Natural killer cell (primary cell): ENCODE data around the gene MEIOSIN. TPM values are rescaled to one million over a fixed set of nuclear protein-coding genes. Genes with fewer than 3 reads are reported as not detected.

Source experiments
- ATAC-seq, 3 donors: fragments of 150-1000 bp in 2 of 3; fragments of 200-7000 bp in 1 of 3; cut with Tn5 transposase; 1 replicate in 1 of 3; 2 replicates in 2 of 3; pipeline ENCODE4 v1.10.0; 2021; ENCODE audit warnings: mild to moderate bottlenecking in 2 of 3, moderate library complexity in 2 of 3
- DNase-seq, 2 donors: peaks; one replicate each; pipeline versions ENCODE4 v3.0.0 to v3.0.0-alpha.2; 2013 to 2021; ENCODE audit warnings: mixed read lengths in 1 of 2
- H3K27ac ChIP-seq: one replicate; pipeline ENCODE4 v1.5.1; 2013; ENCODE audit warnings: mild to moderate bottlenecking, low read length
- H3K27me3 ChIP-seq: one replicate; pipeline ENCODE4 v1.6.1; 2013; ENCODE audit warnings: low read length; ENCODE audit not compliant: control insufficient read depth, insufficient read depth
- H3K36me3 ChIP-seq: one replicate; pipeline ENCODE4 v1.6.1; 2013; ENCODE audit warnings: low read length; ENCODE audit not compliant: control insufficient read depth, insufficient read depth
- H3K4me1 ChIP-seq: one replicate; pipeline ENCODE4 v1.6.1; 2013; ENCODE audit warnings: low read length; ENCODE audit not compliant: control insufficient read depth, insufficient read depth
- H3K4me3 ChIP-seq: one replicate; pipeline ENCODE4 v1.5.1; 2013; ENCODE audit warnings: low read length
- H3K9me3 ChIP-seq: one replicate; pipeline ENCODE4 v1.6.1; 2013; ENCODE audit warnings: low read length; ENCODE audit not compliant: control insufficient read depth, insufficient read depth
- H3K27ac Mint-ChIP-seq, 2 donors: one replicate each; pipeline ENCODE4 v1.8.0; 2022; ENCODE audit warnings: mild to moderate bottlenecking in 2 of 2, mixed read lengths in 2 of 2, moderate library complexity in 1 of 2
- H3K27me3 Mint-ChIP-seq, 2 donors: one replicate each; pipeline ENCODE4 v1.8.0; 2022; ENCODE audit warnings: low read depth in 2 of 2, mixed read lengths in 2 of 2
- H3K36me3 Mint-ChIP-seq: one replicate; pipeline ENCODE4 v1.8.0; 2022; ENCODE audit warnings: mixed read lengths
- H3K4me1 Mint-ChIP-seq, 2 donors: one replicate each; pipeline ENCODE4 v1.8.0; 2022; ENCODE audit warnings: mixed read lengths in 2 of 2
- H3K4me3 Mint-ChIP-seq: one replicate; pipeline ENCODE4 v1.8.0; 2022; ENCODE audit warnings: mild to moderate bottlenecking, moderate library complexity, mixed read lengths
- H3K9me3 Mint-ChIP-seq, 2 donors: one replicate each; pipeline ENCODE4 v1.8.0; 2022; ENCODE audit warnings: mixed read lengths in 2 of 2
- CTCF ChIP-seq: fragments of 200-600 bp; IDR thresholded peaks from one replicate; pipeline ENCODE4 v1.8.0; 2022; ENCODE audit warnings: antibody characterized with exemption
- WGBS: methylation state at CpG from one replicate; pipeline ENCODE4 v1.1.7; 2013; ENCODE audit warnings: missing lambda C conversion rate; ENCODE audit not compliant: insufficient coverage; 5-methylcytosine and 5-hydroxymethylcytosine counted together
- intact Hi-C: fragments of 100-400 bp; cut with micrococcal nuclease; formaldehyde crosslinking; loops from one replicate; pipeline ENCODE4 v1.14.2; 2022
- total RNA-seq, 4 donors: library from RNA; stranded (reverse); fragments of 120-200 nt in 1 of 4; gene quantifications; one replicate each; pipeline versions ENCODE4 v1.2.3 to v1.2.4, GENCODE V29; 2013 to 2022

Gene MEIOSIN
- total RNA-seq, 3 donors from 2014 or later (not counting 1 experiment from before 2014, with no cell fraction given), result not detected

GRCh38 chr19:45715139-45715538 lies 18.1 kb upstream of the MEIOSIN start:
- Mint-ChIP-seq H3K4me1 (peaks cover 25 to 40% of the 10 kb centered on the region in 2 donors), H3K27me3 (no peaks in the 10 kb centered on the region), H3K9me3 (no peaks in the 10 kb centered on the region), H3K4me3 (peak overlapping the region; percentile 8), H3K36me3 (no peaks in the 10 kb centered on the region), H3K27ac (peak overlapping the region in 1 of 2 donors; percentile 93)
- intact Hi-C loops, result no loop called here
- WGBS, result 91% methylated on average over 3 of the region's 3 CpGs
- H3K9me3 ChIP-seq, result no peaks in the 10 kb centered on the region
- DNase-seq, result no peak
- H3K4me3 ChIP-seq, result no peak overlapping the region
- no peak for TF ChIP-seq CTCF
- H3K27ac ChIP-seq, result no peak overlapping the region
- peaks cover 16% of the 10 kb centered on the region for H3K36me3 ChIP-seq
- ATAC-seq, result no peak
- H3K27me3 ChIP-seq, result no peaks in the 10 kb centered on the region
- H3K4me1 ChIP-seq, result peaks cover 18% of the 10 kb centered on the region

DNA sequence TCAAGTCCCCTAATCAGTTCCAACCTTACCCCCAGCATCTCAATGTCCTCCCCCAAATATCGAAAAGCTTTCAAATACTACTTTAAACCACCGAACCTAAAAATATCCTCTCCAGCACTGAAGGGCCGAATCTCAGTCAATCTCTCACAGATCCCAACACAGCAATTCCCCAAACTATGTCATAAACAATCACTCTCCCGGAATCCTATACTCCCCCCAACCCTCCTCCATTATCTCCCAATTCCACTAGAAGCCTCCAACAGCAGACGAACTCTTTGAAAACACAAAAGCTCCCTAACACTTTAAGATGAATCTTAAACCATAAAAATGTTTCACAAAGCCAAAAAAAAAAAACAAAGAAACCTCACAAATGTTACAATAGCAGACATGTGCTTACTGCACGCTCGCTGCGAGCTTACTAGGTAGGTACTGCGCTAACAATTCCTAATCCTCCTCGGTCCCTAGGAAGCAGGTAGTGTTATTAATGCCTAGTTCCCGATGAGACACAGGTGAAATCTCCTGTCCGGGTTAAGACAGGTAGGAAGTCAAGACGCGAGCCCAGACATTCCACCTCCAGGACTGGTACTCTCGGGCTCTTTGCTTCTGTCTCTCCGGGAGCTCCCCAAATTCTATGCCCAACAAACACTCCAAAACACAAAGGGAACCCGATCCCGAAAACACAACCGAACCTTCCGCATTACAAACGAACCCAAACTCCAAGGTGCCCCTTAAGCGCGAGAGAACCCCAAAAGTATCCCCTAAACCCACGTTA lies 16.7 kb upstream of the MEIOSIN start:
- H3K4me3 ChIP-seq, result peak overlapping the region; percentile 63
- H3K36me3 ChIP-seq, result peaks cover 13% of the 10 kb centered on the region
- Mint-ChIP-seq H3K27ac (peak overlapping the region; percentile 90 to 93), H3K4me3 (peak overlapping the region; percentile 98), H3K9me3 (no peaks in the 10 kb centered on the region), H3K4me1 (peaks cover 25 to 35% of the 10 kb centered on the region in 2 donors), H3K27me3 (no peaks in the 10 kb centered on the region), H3K36me3 (no peaks in the 10 kb centered on the region)
- intact Hi-C loops, result loop anchor here (1.0 kb wide), 3 partner anchors 14 to 209 kb away; partner anchors contain the start of genes FBXO46, QPCTL and VASP
- no peaks in the 10 kb centered on the region for H3K27me3 ChIP-seq
- 5% methylated on average over 24 of the region's 24 CpGs for WGBS
- no peaks in the 10 kb centered on the region for H3K9me3 ChIP-seq
- H3K27ac ChIP-seq, result peak overlapping the region; percentile 63
- ATAC-seq, result no peak
- H3K4me1 ChIP-seq, result peaks cover 18% of the 10 kb centered on the region
- peak in 1 of 2 donors; percentile 57 for DNase-seq
- TF ChIP-seq CTCF, result no peak

GRCh38 chr19:45717131-45717982 lies 15.9 kb upstream of the MEIOSIN start:
- intact Hi-C loops, result loop anchor here (1.0 kb wide), 3 partner anchors 13 to 210 kb away; partner anchors contain the start of genes FBXO46, QPCTL and VASP
- ATAC-seq (peak; percentile 94 to 99 (median 95)), DNase-seq (peak; percentile 95 to 98)
- Mint-ChIP-seq H3K36me3 (no peaks in the 10 kb centered on the region), H3K27me3 (no peaks in the 10 kb centered on the region), H3K9me3 (no peaks in the 10 kb centered on the region), H3K4me1 (peaks cover 25 to 35% of the 10 kb centered on the region in 2 donors), H3K4me3 (peak overlapping the region; percentile 98), H3K27ac (peak overlapping the region; percentile 90 to 93)
- TF ChIP-seq CTCF, result no peak
- WGBS, result under 1% methylated on average over 51 of the region's 51 CpGs
- Histone ChIP-seq H3K4me1 (peaks cover 18% of the 10 kb centered on the region), H3K27me3 (no peaks in the 10 kb centered on the region), H3K36me3 (peaks cover 12% of the 10 kb centered on the region), H3K9me3 (no peaks in the 10 kb centered on the region), H3K27ac (peak overlapping the region; percentile 96), H3K4me3 (peak overlapping the region; percentile 63)
